OCI-LY1 (cell line): ENCODE measurements around the gene HBM.

Experiments
- EZH2 ChIP-seq: fragments of 200-600 bp; sonication (generic), shearing (Covaris generic); IDR thresholded peaks from 2 replicates; pipeline ENCODE4 v1.8.0; 2017; ENCODE audit warnings: borderline replicate concordance, mixed run types, mild to moderate bottlenecking, antibody characterized with exemption, low read length, moderate library complexity, mixed read lengths
- TF ChIP-seq, protein P1 (sequence below): fragments of 200-600 bp; sonication (generic), shearing (Covaris generic); IDR thresholded peaks from 2 replicates; pipeline ENCODE4 v1.5.1; 2017; ENCODE audit warnings: mild to moderate bottlenecking, antibody characterized with exemption, low read length, moderate library complexity, mixed read lengths

GRCh38 chr16:143456-143855 is 22.3 kb upstream of the HBM start:
- TF ChIP-seq, protein P1, sequence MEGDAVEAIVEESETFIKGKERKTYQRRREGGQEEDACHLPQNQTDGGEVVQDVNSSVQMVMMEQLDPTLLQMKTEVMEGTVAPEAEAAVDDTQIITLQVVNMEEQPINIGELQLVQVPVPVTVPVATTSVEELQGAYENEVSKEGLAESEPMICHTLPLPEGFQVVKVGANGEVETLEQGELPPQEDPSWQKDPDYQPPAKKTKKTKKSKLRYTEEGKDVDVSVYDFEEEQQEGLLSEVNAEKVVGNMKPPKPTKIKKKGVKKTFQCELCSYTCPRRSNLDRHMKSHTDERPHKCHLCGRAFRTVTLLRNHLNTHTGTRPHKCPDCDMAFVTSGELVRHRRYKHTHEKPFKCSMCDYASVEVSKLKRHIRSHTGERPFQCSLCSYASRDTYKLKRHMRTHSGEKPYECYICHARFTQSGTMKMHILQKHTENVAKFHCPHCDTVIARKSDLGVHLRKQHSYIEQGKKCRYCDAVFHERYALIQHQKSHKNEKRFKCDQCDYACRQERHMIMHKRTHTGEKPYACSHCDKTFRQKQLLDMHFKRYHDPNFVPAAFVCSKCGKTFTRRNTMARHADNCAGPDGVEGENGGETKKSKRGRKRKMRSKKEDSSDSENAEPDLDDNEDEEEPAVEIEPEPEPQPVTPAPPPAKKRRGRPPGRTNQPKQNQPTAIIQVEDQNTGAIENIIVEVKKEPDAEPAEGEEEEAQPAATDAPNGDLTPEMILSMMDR, result no peak
- TF ChIP-seq EZH2, result no peak
